ENCODE data around the gene PARP8.

- TF ChIP-seq CTCF (conservative IDR thresholded peaks at IDR 0.05; ENCODE audit: low read length) (no peak), EZH2phosphoT487 (IDR thresholded peaks at IDR 0.05; ENCODE audit: borderline replicate concordance, low read depth, low read length) (no peak)
Observed at GRCh38 chr5:50866415-50866814, 200.0 kb downstream of the PARP8 start.

Data from OCI-LY7 (cell line).